Panc1 (cell line): ENCODE results near the gene GBA3.

Experiments
- POLR2AphosphoS5 ChIP-seq: IDR thresholded peaks from 2 replicates; pipeline ENCODE4 v1.6.1; 2012; ENCODE audit warnings: mild to moderate bottlenecking, low read depth, low read length, moderate library complexity
- SIN3A ChIP-seq: IDR thresholded peaks from 2 replicates; pipeline ENCODE4 v1.6.1; 2012; ENCODE audit warnings: low read depth, mild to moderate bottlenecking, low read length, moderate library complexity, borderline replicate concordance; ENCODE audit not compliant: insufficient read depth
- TCF7L2 ChIP-seq: IDR thresholded peaks from 2 replicates; pipeline ENCODE4 v1.6.1; 2011; ENCODE audit warnings: mild to moderate bottlenecking, low read depth, low read length, inconsistent platforms
- TF ChIP-seq, protein P1 (sequence below), 2 experiments: IDR thresholded peaks; 2 replicates each; pipeline ENCODE4 v1.6.1; 2011 to 2012; ENCODE audit warnings: low read depth in 2 of 2, control low read depth in 1 of 2, low read length in 1 of 2, mild to moderate bottlenecking in 1 of 2, moderate library complexity in 1 of 2; ENCODE audit not compliant: insufficient read depth in 1 of 2
- TF ChIP-seq, protein P2 (sequence below): fragments of 450-650 bp; IDR thresholded peaks from 2 replicates; pipeline ENCODE4 v1.5.1; 2017; ENCODE audit warnings: mild to moderate bottlenecking

DNA sequence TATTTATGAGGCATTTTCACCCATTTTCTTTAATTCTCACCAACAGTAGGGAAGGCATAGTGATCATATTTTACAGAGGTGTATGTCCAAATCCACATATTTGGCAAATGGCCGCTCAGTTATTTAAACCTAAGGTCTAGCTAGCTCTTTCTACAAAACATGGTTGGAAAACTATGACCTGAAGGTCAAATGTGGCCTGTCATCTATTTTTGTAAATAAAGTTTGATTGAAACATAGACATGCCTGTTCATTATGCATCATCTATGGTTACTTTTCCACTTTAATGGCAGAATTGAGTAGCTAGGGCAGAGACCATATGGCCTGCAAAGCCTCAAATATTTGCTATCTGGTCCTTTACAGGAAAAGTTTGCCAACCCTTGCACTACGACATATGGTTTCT is 44.2 kb downstream of the GBA3 start:
- TF ChIP-seq, protein P1, sequence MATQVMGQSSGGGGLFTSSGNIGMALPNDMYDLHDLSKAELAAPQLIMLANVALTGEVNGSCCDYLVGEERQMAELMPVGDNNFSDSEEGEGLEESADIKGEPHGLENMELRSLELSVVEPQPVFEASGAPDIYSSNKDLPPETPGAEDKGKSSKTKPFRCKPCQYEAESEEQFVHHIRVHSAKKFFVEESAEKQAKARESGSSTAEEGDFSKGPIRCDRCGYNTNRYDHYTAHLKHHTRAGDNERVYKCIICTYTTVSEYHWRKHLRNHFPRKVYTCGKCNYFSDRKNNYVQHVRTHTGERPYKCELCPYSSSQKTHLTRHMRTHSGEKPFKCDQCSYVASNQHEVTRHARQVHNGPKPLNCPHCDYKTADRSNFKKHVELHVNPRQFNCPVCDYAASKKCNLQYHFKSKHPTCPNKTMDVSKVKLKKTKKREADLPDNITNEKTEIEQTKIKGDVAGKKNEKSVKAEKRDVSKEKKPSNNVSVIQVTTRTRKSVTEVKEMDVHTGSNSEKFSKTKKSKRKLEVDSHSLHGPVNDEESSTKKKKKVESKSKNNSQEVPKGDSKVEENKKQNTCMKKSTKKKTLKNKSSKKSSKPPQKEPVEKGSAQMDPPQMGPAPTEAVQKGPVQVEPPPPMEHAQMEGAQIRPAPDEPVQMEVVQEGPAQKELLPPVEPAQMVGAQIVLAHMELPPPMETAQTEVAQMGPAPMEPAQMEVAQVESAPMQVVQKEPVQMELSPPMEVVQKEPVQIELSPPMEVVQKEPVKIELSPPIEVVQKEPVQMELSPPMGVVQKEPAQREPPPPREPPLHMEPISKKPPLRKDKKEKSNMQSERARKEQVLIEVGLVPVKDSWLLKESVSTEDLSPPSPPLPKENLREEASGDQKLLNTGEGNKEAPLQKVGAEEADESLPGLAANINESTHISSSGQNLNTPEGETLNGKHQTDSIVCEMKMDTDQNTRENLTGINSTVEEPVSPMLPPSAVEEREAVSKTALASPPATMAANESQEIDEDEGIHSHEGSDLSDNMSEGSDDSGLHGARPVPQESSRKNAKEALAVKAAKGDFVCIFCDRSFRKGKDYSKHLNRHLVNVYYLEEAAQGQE (IDR thresholded peaks at IDR 0.05; ENCODE audit: insufficient read depth in 1 of 2, low read depth in 2 of 2, low read length in 1 of 2): no peak
- TF ChIP-seq, protein P2, sequence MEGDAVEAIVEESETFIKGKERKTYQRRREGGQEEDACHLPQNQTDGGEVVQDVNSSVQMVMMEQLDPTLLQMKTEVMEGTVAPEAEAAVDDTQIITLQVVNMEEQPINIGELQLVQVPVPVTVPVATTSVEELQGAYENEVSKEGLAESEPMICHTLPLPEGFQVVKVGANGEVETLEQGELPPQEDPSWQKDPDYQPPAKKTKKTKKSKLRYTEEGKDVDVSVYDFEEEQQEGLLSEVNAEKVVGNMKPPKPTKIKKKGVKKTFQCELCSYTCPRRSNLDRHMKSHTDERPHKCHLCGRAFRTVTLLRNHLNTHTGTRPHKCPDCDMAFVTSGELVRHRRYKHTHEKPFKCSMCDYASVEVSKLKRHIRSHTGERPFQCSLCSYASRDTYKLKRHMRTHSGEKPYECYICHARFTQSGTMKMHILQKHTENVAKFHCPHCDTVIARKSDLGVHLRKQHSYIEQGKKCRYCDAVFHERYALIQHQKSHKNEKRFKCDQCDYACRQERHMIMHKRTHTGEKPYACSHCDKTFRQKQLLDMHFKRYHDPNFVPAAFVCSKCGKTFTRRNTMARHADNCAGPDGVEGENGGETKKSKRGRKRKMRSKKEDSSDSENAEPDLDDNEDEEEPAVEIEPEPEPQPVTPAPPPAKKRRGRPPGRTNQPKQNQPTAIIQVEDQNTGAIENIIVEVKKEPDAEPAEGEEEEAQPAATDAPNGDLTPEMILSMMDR: no peak
- no peak for TF ChIP-seq POLR2AphosphoS5
- TF ChIP-seq SIN3A: no peak
- TF ChIP-seq TCF7L2: no peak
